ENCODE data around the gene EFR3B.
"Not testable (repeated sequence)": the region's sequence is repeated elsewhere in the genome, so short reads cannot be mapped to it uniquely, and the experiment has no call there.

EFR3B gene

GRCh38 chr2:25073914-25074313 is 32.0 kb downstream of the EFR3B start:
- DNase-seq = no peak

DNA sequence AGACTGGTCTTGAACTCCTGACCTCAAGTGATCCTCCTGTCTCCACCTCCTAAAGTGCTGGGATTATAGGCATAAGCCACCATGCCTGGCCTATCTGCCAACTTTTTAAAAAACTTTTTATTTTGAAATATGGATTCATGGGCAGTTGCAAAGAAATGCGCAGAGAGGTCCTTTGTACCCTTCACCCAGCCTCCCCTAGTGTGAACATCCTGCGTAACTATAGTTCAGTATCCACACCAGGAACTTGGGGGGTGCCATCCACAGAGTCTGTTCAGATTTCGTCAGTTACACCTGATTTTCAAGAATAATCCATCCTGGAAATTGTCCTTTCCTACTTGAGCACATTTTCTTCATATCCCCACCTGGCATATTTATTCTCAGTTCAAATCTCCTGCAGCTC is 33.0 kb downstream of the EFR3B start:
- no peak for DNase-seq

- DNase-seq = peak in 1 of 2 experiments; percentile 28
Observed at GRCh38 chr2:25076749-25077148, 34.9 kb downstream of the EFR3B start.

GRCh38 chr2:25077789-25078169 is 35.9 kb downstream of the EFR3B start:
- no peak for DNase-seq

- DNase-seq = peak; percentile 67 to 70
Observed at GRCh38 chr2:25078170-25079049, 36.5 kb downstream of the EFR3B start.

GRCh38 chr2:25079050-25079635 is 37.3 kb downstream of the EFR3B start:
- DNase-seq = no peak

GRCh38 chr2:25081237-25081790 is 39.4 kb downstream of the EFR3B start:
- no peak for DNase-seq

DNA sequence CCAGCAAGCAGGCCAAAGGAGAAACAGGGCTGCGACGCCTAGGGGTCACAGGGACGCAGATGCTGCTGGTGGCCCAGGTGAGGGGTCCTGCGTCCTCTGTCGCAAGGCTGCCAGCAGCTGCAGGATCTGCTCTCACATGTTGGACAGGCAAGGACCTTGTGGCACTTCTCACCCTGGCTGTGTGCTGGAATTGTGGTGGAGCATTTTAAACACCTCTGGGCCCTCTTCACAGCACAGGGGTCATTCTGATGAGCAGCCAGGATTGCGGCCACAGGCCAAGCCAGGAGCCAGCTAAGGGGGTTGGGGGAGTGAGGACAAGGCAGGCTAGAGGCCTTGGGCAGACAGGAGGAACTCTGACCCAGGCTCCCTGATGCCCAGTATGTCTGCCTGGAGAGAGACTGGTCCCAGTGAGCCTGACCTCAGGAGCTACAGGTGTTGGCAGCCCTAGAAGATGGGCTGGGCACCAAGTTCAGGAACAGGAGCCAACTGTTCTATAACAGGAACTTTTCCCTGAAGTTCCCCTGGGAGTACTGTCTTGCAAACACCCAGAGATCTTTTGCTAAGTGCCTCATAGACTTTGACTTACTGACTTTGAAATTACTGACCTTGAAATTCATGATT is 40.2 kb downstream of the EFR3B start:
- no peak for DNase-seq

DNA sequence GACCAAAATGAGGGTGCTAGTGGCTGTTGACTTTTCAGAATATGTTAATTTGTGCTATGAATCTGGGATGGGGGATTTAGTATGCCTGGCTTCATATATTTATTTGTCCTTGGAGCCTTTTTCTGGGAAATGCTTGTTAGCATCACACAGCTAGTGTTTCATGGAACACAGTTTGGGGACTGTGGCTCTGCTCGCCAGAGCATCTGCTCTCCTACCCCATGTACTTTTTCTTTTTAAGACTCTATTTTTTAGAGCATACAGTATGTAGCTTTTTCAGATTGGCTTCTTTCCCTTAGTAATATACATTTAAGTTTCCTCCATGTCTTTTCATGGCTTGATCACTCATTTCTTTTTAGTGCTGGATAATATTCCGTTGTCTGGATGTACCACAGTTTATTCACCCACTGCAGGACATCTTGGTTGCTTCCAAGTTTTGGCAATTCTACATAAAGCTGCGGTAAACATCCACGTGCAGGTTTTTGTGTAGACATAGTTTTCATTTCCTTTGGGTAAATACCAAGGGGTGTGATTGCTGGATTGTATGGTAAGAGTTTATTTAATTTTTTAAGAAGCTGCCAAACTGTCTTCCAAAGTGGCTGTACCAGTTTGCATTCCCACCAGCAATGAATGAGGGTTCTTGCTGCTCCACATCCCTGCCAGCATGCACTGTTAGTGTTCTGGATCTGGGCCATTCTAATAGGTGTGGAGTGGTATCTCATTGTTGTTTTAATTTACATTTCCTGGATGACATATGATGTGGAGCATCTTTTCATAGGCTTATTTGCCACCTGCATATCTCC is 44.1 kb downstream of the EFR3B start:
- no peak for DNase-seq

DNA sequence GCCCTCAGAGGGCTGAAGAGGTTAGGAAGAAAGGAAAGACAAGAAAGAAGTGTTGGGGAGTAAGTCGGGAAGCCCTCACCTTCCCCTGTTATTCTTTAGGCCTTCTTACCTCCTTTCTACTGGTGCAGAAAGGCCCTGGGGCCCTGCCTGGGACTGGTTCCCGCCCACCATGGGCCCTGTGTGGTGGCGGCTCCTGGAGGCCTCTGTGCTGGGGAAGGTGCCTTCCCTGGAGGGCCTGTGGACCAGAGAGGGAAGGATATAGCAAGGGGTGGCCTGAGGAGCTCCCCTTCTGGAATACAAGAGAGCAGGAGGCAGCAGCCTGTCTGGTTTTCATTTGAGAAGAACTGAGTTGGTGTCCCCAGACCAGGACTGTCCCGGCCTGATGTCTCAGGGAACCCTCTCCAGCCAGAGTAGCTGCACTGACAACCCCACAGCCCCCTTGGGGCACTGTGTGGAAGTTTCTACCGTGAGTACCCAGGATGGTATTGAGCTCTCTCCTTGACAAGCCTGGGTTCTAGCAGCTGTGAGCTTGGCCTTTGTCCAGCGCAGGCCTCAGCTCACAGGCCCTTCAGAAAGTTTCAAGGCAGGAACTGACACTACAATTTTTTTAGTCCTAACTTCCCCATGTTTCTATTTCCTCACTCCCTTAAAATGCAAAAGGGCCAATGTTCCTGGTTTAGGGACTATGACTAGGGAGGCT is 47.1 kb downstream of the EFR3B start:
- no peak for DNase-seq

- no peak for DNase-seq
Observed at GRCh38 chr2:25089605-25090315, 47.9 kb downstream of the EFR3B start.

GRCh38 chr2:25090801-25091200 is 48.9 kb downstream of the EFR3B start:
- no peak for DNase-seq

GRCh38 chr2:25091265-25091664 is 49.4 kb downstream of the EFR3B start:
- DNase-seq = no peak

- DNase-seq = no peak
Observed at GRCh38 chr2:25098056-25098455, 56.2 kb downstream of the EFR3B start.

GRCh38 chr2:25098670-25099486 is 57.0 kb downstream of the EFR3B start:
- DNase-seq = no peak

- not testable (repeated sequence) for DNase-seq
Observed at GRCh38 chr2:25102352-25102751, 60.5 kb downstream of the EFR3B start.

GRCh38 chr2:25103287-25103871 is 61.5 kb downstream of the EFR3B start:
- DNase-seq = no peak

- DNase-seq = no peak
Observed at GRCh38 chr2:25104736-25105135, 62.9 kb downstream of the EFR3B start.

DNA sequence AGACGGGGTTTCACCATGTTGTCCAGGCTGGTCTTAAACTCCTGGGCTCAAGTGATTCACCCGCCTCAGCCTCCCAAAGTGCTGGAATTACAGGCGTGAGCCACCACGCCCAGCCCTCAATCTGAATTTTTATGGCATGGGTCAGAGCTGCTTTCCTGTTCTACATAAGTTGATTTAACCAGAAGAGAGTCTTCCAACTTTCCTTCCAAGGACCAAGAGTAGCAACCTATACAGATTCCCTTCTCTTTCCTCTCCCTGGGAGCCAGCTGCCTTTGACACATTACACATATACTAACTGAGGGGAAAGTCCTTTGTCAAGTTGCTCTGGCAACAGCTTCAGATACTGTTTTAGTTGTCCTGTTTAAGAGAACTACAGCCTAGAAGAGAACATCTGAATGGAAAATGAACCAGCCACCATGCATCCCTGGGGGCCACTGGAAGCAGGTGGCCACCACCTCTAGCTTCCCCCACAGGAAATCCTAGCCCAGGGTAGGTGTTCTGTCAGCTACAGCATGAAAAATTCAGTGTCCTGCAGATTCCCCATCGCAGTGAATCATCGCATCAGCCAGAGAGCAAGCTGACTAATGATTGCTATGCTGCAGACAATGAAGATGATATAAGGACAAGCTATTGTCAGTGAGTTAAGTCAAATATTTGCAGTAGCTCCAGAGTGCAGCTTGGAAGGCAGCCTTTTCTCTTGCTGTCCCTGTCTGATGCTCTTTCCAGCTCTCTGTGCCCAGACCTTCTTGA is 63.6 kb downstream of the EFR3B start:
- DNase-seq = peak; percentile 58 to 60

All from SHP77 (cell line).